Measurements from ENCODE around the gene NEURL4. TPM values are rescaled to one million over a fixed set of nuclear protein-coding genes. Genes with fewer than 3 reads are reported as not detected.
"Not testable (repeated sequence)": the region's sequence is repeated elsewhere in the genome, so short reads cannot be mapped to it uniquely, and the experiment has no call there.

The NEURL4 gene
- total and polyA plus RNA-seq, 2 donors (not counting 1 experiment from before 2014, with no cell fraction given) = 6.0 to 20.1 TPM

DNA sequence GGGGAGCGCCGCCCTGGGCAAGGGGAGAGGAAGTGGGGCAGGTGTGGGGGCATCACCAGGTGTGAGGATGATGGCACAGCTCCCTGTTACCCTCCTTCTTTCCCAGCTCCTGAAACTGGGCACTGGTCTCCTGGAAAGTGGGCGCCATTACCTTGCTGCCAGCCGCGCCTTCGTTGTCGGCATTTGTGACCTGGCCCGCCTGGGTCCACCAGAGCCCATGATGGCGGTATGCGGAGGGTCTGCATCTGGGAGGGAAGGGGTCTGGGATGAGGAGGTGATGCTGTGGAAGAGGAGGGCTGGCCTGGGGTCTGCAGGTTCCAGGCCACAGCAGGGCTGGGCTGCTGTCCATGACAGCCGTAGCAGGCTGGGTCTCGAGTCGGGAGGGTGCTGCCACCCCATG is 12.7 kb upstream of the NEURL4 start:
- Histone ChIP-seq H3K4me3 (replicated peaks in 1 of 4; ENCODE audit: control extremely low read depth in 1 of 4, insufficient read depth in 1 of 4, low read depth in 3 of 4, low read length in 4 of 4) (no peak overlapping the region), H3K36me3 (ENCODE audit: control insufficient read depth, insufficient read depth, low read length) (no peaks in the 10 kb centered on the region), H3K4me1 (ENCODE audit: control insufficient read depth, extremely low read depth, insufficient read depth, low read length) (no peaks in the 10 kb centered on the region), H3K4me2 (ENCODE audit: extremely low read depth, insufficient read depth, low read length) (no peak overlapping the region), H3K27me3 (ENCODE audit: control insufficient read depth, insufficient read depth, low read length) (peaks cover 9% of the 10 kb centered on the region), H3K27ac (ENCODE audit: insufficient read depth, low read length) (no peak overlapping the region), H2AFZ (ENCODE audit: low read length) (no peak overlapping the region), H3K79me2 (ENCODE audit: control insufficient read depth, insufficient read depth, low read length) (no peaks in the 10 kb centered on the region), H3K9me3 (ENCODE audit: control insufficient read depth, insufficient read depth, low read depth, low read length) (no peaks in the 10 kb centered on the region), H3K9ac (ENCODE audit: insufficient read depth, low read length) (no peak overlapping the region), H4K20me1 (ENCODE audit: control insufficient read depth, extremely low read depth, insufficient read depth, low read length) (no peaks in the 10 kb centered on the region)
- TF ChIP-seq CTCF (conservative IDR thresholded peaks at IDR 0.05 in 1 of 2, IDR thresholded peaks at IDR 0.05 in 1 of 2; ENCODE audit: low read depth in 1 of 2, low read length in 2 of 2) (no peak), EZH2 (IDR thresholded peaks at IDR 0.05; ENCODE audit: low read length, missing control alignments) (no peak)
- DNase-seq (ENCODE audit: low read depth in 2 of 2) = no peak

DNA sequence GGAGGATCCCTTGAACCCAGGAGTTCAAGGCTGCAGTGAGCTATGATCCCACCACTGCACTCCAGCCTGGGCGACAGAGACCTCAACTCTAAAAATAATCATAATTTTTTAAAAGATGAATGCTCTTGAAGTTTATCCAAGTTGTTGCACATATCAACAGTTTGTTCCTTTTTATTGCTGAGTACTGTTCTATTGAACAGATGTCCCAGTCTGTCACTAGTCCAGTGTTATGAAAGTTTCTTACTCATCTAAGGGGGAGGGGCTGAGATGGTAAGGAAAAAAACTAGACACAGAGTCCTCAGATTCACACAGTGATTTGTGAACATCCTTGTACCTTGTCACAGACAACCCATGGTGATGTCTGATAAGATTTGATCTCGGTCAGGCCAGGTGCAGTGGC is 11.0 kb upstream of the NEURL4 start:
- no peak overlapping the region for H3K9ac ChIP-seq (ENCODE audit: insufficient read depth, low read length)
- peak in 1 of 2 donors; percentile 31 for DNase-seq (ENCODE audit: low read depth in 2 of 2)
- H2AFZ ChIP-seq (ENCODE audit: low read length) = no peak overlapping the region
- H3K79me2 ChIP-seq (ENCODE audit: control insufficient read depth, insufficient read depth, low read length) = no peaks in the 10 kb centered on the region
- TF ChIP-seq EZH2 (IDR thresholded peaks at IDR 0.05; ENCODE audit: low read length, missing control alignments) (no peak), CTCF (conservative IDR thresholded peaks at IDR 0.05 in 1 of 2, IDR thresholded peaks at IDR 0.05 in 1 of 2; ENCODE audit: low read depth in 1 of 2, low read length in 2 of 2) (no peak)
- H3K27me3 ChIP-seq (ENCODE audit: control insufficient read depth, insufficient read depth, low read length) = peaks cover 9% of the 10 kb centered on the region
- no peaks in the 10 kb centered on the region for H4K20me1 ChIP-seq (ENCODE audit: control insufficient read depth, extremely low read depth, insufficient read depth, low read length)
- no peak overlapping the region for H3K4me2 ChIP-seq (ENCODE audit: extremely low read depth, insufficient read depth, low read length)
- H3K36me3 ChIP-seq (ENCODE audit: control insufficient read depth, insufficient read depth, low read length) = no peaks in the 10 kb centered on the region
- H3K4me3 ChIP-seq (replicated peaks in 1 of 4; ENCODE audit: control extremely low read depth in 1 of 4, insufficient read depth in 1 of 4, low read depth in 3 of 4, low read length in 4 of 4) = no peak overlapping the region
- H3K27ac ChIP-seq (ENCODE audit: insufficient read depth, low read length) = no peak overlapping the region
- no peaks in the 10 kb centered on the region for H3K9me3 ChIP-seq (ENCODE audit: control insufficient read depth, insufficient read depth, low read depth, low read length)
- no peaks in the 10 kb centered on the region for H3K4me1 ChIP-seq (ENCODE audit: control insufficient read depth, extremely low read depth, insufficient read depth, low read length)

- DNase-seq (ENCODE audit: low read depth in 2 of 2); H4K20me1 ChIP-seq (ENCODE audit: control insufficient read depth, extremely low read depth, insufficient read depth, low read length); H3K36me3 ChIP-seq (ENCODE audit: control insufficient read depth, insufficient read depth, low read length); H3K27ac ChIP-seq (ENCODE audit: insufficient read depth, low read length); H3K4me2 ChIP-seq (ENCODE audit: extremely low read depth, insufficient read depth, low read length); H3K4me3 ChIP-seq (replicated peaks in 1 of 4; ENCODE audit: control extremely low read depth in 1 of 4, insufficient read depth in 1 of 4, low read depth in 3 of 4, low read length in 4 of 4); H3K9ac ChIP-seq (ENCODE audit: insufficient read depth, low read length); H3K27me3 ChIP-seq (ENCODE audit: control insufficient read depth, insufficient read depth, low read length); H3K4me1 ChIP-seq (ENCODE audit: control insufficient read depth, extremely low read depth, insufficient read depth, low read length); H2AFZ ChIP-seq (ENCODE audit: low read length); H3K9me3 ChIP-seq (ENCODE audit: control insufficient read depth, insufficient read depth, low read depth, low read length); H3K79me2 ChIP-seq (ENCODE audit: control insufficient read depth, insufficient read depth, low read length): not testable (repeated sequence)
Measured at GRCh38 chr17:7337600-7337999, 8.5 kb upstream of the NEURL4 start.
